ENCODE measurements around the gene UGT1A5. TPM values are rescaled to one million over a fixed set of nuclear protein-coding genes. Genes with fewer than 3 reads are reported as not detected.

Gene UGT1A5
- polyA plus RNA-seq, 3 donors from 2014 or later: not detected

DNA sequence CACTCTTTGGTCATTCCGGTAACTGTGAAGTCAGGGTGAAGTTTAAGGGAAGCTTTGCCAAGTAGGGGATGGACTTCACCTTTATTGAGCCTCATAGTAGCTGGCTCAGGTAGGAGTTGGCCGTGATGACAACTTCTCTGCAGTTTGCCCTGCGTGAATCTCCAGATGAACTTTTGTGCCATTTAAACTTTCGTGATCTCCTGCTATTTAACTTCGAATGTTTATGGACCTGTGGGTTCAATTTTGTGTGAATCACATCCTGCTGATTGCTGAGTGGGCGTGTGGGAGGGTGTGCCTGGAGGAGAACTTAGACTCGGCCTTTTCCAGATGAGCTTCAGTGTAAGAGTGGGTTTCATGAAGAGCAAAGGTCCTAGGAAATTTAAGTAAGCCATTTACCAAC is 51.6 kb downstream of the UGT1A5 start:
- no peak overlapping the region for H3K27ac Mint-ChIP-seq
- no peaks in the 10 kb centered on the region for H3K36me3 Mint-ChIP-seq
- H3K4me1 Mint-ChIP-seq: no peaks in the 10 kb centered on the region
- peaks cover 0 to 9% (median 6%) of the 10 kb centered on the region in 3 donors for H3K27me3 Mint-ChIP-seq (ENCODE audit: low read depth in 3 of 3)
- no peak overlapping the region for H3K4me3 Mint-ChIP-seq
- no peak for DNase-seq
- peaks cover 0 to under 1% (median 0%) of the 10 kb centered on the region in 6 donors for H3K9me3 Mint-ChIP-seq

DNA sequence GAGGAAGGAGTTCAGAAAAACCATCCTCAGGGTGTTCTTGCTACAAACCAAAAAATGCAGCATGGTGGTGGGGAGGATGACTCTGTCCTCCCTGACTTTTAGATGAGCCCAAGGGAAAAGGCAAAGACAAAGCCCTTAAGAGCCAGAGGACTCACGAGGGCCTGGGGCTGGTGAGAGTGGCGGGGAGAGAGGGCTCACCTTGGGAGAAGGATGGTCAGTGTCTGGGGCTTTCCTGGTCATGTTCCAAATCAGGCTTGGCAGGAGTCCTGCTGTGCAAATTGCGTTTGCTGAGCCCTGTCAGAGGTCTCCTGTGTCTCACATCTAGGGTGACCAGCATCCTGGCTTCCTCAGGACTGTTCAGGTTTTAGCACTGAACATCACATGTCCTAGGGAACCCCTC is 52.1 kb downstream of the UGT1A5 start:
- Mint-ChIP-seq H3K4me1 (no peaks in the 10 kb centered on the region), H3K27me3 (ENCODE audit: low read depth in 3 of 3) (peaks cover 0 to 10% (median 6%) of the 10 kb centered on the region in 3 donors), H3K4me3 (no peak overlapping the region), H3K36me3 (no peaks in the 10 kb centered on the region), H3K27ac (no peak overlapping the region), H3K9me3 (peaks cover 0 to 2% (median 0%) of the 10 kb centered on the region in 6 donors)
- no peak for DNase-seq

GRCh38 chr2:233766416-233766815 is 53.7 kb downstream of the UGT1A5 start:
- DNase-seq: no peak
- Mint-ChIP-seq H3K4me1 (no peaks in the 10 kb centered on the region), H3K27ac (no peak overlapping the region), H3K9me3 (peaks cover 0 to 2% (median 0%) of the 10 kb centered on the region in 6 donors), H3K4me3 (no peak overlapping the region), H3K27me3 (ENCODE audit: low read depth in 3 of 3) (peaks cover 0 to 17% (median 3%) of the 10 kb centered on the region in 3 donors), H3K36me3 (no peaks in the 10 kb centered on the region)

DNA sequence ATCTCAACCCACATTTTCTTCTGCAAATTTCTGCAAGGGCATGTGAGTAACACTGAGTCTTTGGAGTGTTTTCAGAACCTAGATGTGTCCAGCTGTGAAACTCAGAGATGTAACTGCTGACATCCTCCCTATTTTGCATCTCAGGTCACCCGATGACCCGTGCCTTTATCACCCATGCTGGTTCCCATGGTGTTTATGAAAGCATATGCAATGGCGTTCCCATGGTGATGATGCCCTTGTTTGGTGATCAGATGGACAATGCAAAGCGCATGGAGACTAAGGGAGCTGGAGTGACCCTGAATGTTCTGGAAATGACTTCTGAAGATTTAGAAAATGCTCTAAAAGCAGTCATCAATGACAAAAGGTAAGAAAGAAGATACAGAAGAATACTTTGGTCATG is 55.4 kb downstream of the UGT1A5 start:
- H3K27me3 Mint-ChIP-seq (ENCODE audit: low read depth in 3 of 3): peaks cover 0 to 17% (median 8%) of the 10 kb centered on the region in 3 donors
- peaks cover 0 to 2% (median 0%) of the 10 kb centered on the region in 6 donors for H3K9me3 Mint-ChIP-seq
- H3K36me3 Mint-ChIP-seq: no peaks in the 10 kb centered on the region

GRCh38 chr2:233769260-233769659 is 56.6 kb downstream of the UGT1A5 start:
- no peak for DNase-seq
- no peak overlapping the region for H3K4me3 Mint-ChIP-seq
- H3K4me1 Mint-ChIP-seq: no peaks in the 10 kb centered on the region
- no peaks in the 10 kb centered on the region for H3K36me3 Mint-ChIP-seq
- peaks cover 0 to 13% (median 6%) of the 10 kb centered on the region in 3 donors for H3K27me3 Mint-ChIP-seq (ENCODE audit: low read depth in 3 of 3)
- H3K27ac Mint-ChIP-seq: no peak overlapping the region
- peaks cover 0 to 2% (median 0%) of the 10 kb centered on the region in 6 donors for H3K9me3 Mint-ChIP-seq

More for the DNA sequence above, 55.4 kb downstream of the UGT1A5 start:
- DNase-seq: no peak
- Mint-ChIP-seq H3K4me3 (no peak overlapping the region), H3K4me1 (no peaks in the 10 kb centered on the region), H3K27ac (no peak overlapping the region)

DNA sequence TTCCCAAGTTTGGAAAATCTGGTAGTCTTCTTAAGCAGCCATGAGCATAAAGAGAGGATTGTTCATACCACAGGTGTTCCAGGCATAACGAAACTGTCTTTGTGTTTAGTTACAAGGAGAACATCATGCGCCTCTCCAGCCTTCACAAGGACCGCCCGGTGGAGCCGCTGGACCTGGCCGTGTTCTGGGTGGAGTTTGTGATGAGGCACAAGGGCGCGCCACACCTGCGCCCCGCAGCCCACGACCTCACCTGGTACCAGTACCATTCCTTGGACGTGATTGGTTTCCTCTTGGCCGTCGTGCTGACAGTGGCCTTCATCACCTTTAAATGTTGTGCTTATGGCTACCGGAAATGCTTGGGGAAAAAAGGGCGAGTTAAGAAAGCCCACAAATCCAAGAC is 59.4 kb downstream of the UGT1A5 start:
- Mint-ChIP-seq H3K27me3 (ENCODE audit: low read depth in 3 of 3) (peaks cover 0 to 12% (median 8%) of the 10 kb centered on the region in 3 donors), H3K9me3 (peaks cover 0 to 8% (median 0%) of the 10 kb centered on the region in 6 donors), H3K4me1 (no peaks in the 10 kb centered on the region)

GRCh38 chr2:233772583-233772982 is 59.9 kb downstream of the UGT1A5 start:
- Mint-ChIP-seq H3K4me1 (no peaks in the 10 kb centered on the region), H3K4me3 (no peak overlapping the region), H3K36me3 (peaks cover 0 to 4% (median 0%) of the 10 kb centered on the region in 3 donors), H3K27ac (no peak overlapping the region), H3K27me3 (ENCODE audit: low read depth in 3 of 3) (peaks cover 0 to 12% (median 8%) of the 10 kb centered on the region in 3 donors), H3K9me3 (peaks cover 0 to 8% (median 0%) of the 10 kb centered on the region in 6 donors)
- no peak for DNase-seq

More for the DNA sequence above, 59.4 kb downstream of the UGT1A5 start:
- peaks cover 0 to 4% (median 0%) of the 10 kb centered on the region in 3 donors for H3K36me3 Mint-ChIP-seq
- H3K4me3 Mint-ChIP-seq: no peak overlapping the region
- H3K27ac Mint-ChIP-seq: no peak overlapping the region
- no peak for DNase-seq

- Mint-ChIP-seq H3K36me3 (peaks cover 0 to 4% (median 0%) of the 10 kb centered on the region in 3 donors), H3K9me3 (peaks cover 0 to 8% (median 0%) of the 10 kb centered on the region in 6 donors), H3K27ac (no peak overlapping the region), H3K27me3 (ENCODE audit: low read depth in 3 of 3) (peaks cover 3 to 20% (median 8%) of the 10 kb centered on the region in 3 donors), H3K4me1 (no peaks in the 10 kb centered on the region), H3K4me3 (no peak overlapping the region)
- no peak for DNase-seq
Measured at GRCh38 chr2:233773854-233774253, 61.1 kb downstream of the UGT1A5 start.

- H3K4me3 Mint-ChIP-seq: no peak overlapping the region
Measured at GRCh38 chr2:233775414-233775813, 62.7 kb downstream of the UGT1A5 start.

DNA sequence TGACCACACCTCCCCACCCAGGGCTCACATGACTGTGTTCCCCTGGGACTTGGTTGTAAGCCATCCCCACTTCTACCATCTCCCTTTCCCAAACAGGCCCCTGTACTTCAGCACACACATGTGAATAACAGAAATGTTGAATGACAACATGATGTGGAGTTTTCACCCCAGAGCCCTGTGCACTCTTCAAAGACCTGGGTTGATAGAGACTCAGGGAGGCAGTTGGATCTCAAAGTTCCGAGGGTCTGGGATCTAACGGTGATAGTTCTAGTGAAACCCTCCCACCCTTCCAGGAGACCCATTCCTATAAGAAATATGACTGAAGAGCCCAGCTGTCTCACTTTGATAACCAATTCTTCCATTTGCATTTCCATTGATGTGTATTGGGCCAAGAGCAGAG is 65.3 kb downstream of the UGT1A5 start, which contains the start of gene MROH2A:
TSS of gene MROH2A (plus strand) at position 301 of the 400 bp plus-strand sequence. CDS start 1,029 bp downstream, outside the sequence.
- H3K36me3 Mint-ChIP-seq: peaks cover 0 to 4% (median 0%) of the 10 kb centered on the region in 3 donors
- H3K4me1 Mint-ChIP-seq: no peaks in the 10 kb centered on the region
- no peak within 1 kb of the TSS for H3K4me3 Mint-ChIP-seq
- peaks cover 0 to 8% (median 0%) of the 10 kb centered on the region in 6 donors for H3K9me3 Mint-ChIP-seq
- H3K27me3 Mint-ChIP-seq (ENCODE audit: low read depth in 3 of 3): peaks cover 3 to 12% (median 5%) of the 10 kb centered on the region in 3 donors
- DNase-seq: no peak
- H3K27ac Mint-ChIP-seq: no peak within 1 kb of the TSS

More at GRCh38 chr2:233775414-233775813, 62.7 kb downstream of the UGT1A5 start:
- DNase-seq: no peak
- Mint-ChIP-seq H3K4me1 (no peaks in the 10 kb centered on the region), H3K27ac (no peak overlapping the region), H3K36me3 (peaks cover 0 to 4% (median 0%) of the 10 kb centered on the region in 3 donors), H3K27me3 (ENCODE audit: low read depth in 3 of 3) (peaks cover 3 to 18% (median 9%) of the 10 kb centered on the region in 3 donors), H3K9me3 (peaks cover 0 to 8% (median 0%) of the 10 kb centered on the region in 6 donors)

- Mint-ChIP-seq H3K27me3 (ENCODE audit: low read depth in 3 of 3) (peaks cover 3 to 18% (median 3%) of the 10 kb centered on the region in 3 donors), H3K27ac (no peak overlapping the region), H3K4me3 (no peak overlapping the region), H3K36me3 (peaks cover 0 to 4% (median 0%) of the 10 kb centered on the region in 3 donors), H3K9me3 (peaks cover 0 to 8% (median 0%) of the 10 kb centered on the region in 6 donors), H3K4me1 (no peaks in the 10 kb centered on the region)
- no peak for DNase-seq
Measured at GRCh38 chr2:233779722-233780121, 67.0 kb downstream of the UGT1A5 start.

- DNase-seq: no peak
- H3K36me3 Mint-ChIP-seq: peaks cover 0 to 2% (median 0%) of the 10 kb centered on the region in 3 donors
- H3K4me3 Mint-ChIP-seq: no peak overlapping the region
- H3K9me3 Mint-ChIP-seq: peaks cover 0 to 3% (median 0%) of the 10 kb centered on the region in 6 donors
- H3K27ac Mint-ChIP-seq: no peak overlapping the region
- no peaks in the 10 kb centered on the region for H3K4me1 Mint-ChIP-seq
- H3K27me3 Mint-ChIP-seq (ENCODE audit: low read depth in 3 of 3): peaks cover 1 to 16% (median 3%) of the 10 kb centered on the region in 3 donors
Measured at GRCh38 chr2:233780771-233781170, 68.1 kb downstream of the UGT1A5 start.

GRCh38 chr2:233789554-233789953 is 76.8 kb downstream of the UGT1A5 start:
- Mint-ChIP-seq H3K9me3 (no peaks in the 10 kb centered on the region), H3K27me3 (ENCODE audit: low read depth in 3 of 3) (peaks cover 0 to 7% (median 2%) of the 10 kb centered on the region in 3 donors), H3K36me3 (no peaks in the 10 kb centered on the region), H3K4me3 (no peak overlapping the region), H3K4me1 (no peaks in the 10 kb centered on the region), H3K27ac (no peak overlapping the region)
- DNase-seq: no peak

GRCh38 chr2:233791151-233791882 is 78.6 kb downstream of the UGT1A5 start:
- H3K36me3 Mint-ChIP-seq: no peaks in the 10 kb centered on the region
- DNase-seq: no peak
- no peak overlapping the region for H3K27ac Mint-ChIP-seq
- H3K9me3 Mint-ChIP-seq: no peaks in the 10 kb centered on the region
- H3K4me1 Mint-ChIP-seq: no peaks in the 10 kb centered on the region
- H3K27me3 Mint-ChIP-seq (ENCODE audit: low read depth in 3 of 3): peaks cover 0 to 3% (median 2%) of the 10 kb centered on the region in 3 donors
- H3K4me3 Mint-ChIP-seq: no peak overlapping the region

Measured in immature natural killer cell (primary cell).